ENCODE measurements around the gene AATK. TPM values are rescaled to one million over a fixed set of nuclear protein-coding genes. Genes with fewer than 3 reads are reported as not detected.

AATK gene
- total RNA-seq, 2 donors from 2014 or later: 3.3 to 4.3 TPM

GRCh38 chr17:81158688-81159590, 7.1 kb downstream of the AATK start:
- H3K36me3 ChIP-seq (ENCODE audit: control insufficient read depth, insufficient read depth, low read length): no peaks in the 10 kb centered on the region
- TF ChIP-seq, protein P1, sequence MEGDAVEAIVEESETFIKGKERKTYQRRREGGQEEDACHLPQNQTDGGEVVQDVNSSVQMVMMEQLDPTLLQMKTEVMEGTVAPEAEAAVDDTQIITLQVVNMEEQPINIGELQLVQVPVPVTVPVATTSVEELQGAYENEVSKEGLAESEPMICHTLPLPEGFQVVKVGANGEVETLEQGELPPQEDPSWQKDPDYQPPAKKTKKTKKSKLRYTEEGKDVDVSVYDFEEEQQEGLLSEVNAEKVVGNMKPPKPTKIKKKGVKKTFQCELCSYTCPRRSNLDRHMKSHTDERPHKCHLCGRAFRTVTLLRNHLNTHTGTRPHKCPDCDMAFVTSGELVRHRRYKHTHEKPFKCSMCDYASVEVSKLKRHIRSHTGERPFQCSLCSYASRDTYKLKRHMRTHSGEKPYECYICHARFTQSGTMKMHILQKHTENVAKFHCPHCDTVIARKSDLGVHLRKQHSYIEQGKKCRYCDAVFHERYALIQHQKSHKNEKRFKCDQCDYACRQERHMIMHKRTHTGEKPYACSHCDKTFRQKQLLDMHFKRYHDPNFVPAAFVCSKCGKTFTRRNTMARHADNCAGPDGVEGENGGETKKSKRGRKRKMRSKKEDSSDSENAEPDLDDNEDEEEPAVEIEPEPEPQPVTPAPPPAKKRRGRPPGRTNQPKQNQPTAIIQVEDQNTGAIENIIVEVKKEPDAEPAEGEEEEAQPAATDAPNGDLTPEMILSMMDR (conservative IDR thresholded peaks at IDR 0.05): no peak
- Mint-ChIP-seq H3K36me3 (ENCODE audit: low read depth) (no peaks in the 10 kb centered on the region), H3K27me3 (ENCODE audit: insufficient read depth) (no peaks in the 10 kb centered on the region), H3K27ac (no peak overlapping the region), H3K4me1 (no peaks in the 10 kb centered on the region), H3K4me3 (no peak overlapping the region), H3K9me3 (no peaks in the 10 kb centered on the region)
- H3K9me3 ChIP-seq (ENCODE audit: control insufficient read depth, low read length): no peaks in the 10 kb centered on the region
- H3K27ac ChIP-seq (ENCODE audit: low read depth, low read length): no peak overlapping the region
- H3K27me3 ChIP-seq (ENCODE audit: control insufficient read depth, insufficient read depth, low read length, poor library complexity, severe bottlenecking): no peaks in the 10 kb centered on the region
- no peaks in the 10 kb centered on the region for H3K4me1 ChIP-seq (ENCODE audit: control insufficient read depth, insufficient read depth, low read length)
- H3K4me3 ChIP-seq (ENCODE audit: low read length): no peak overlapping the region
- 91 to 93% methylated on average over 34 to 43 of the region's 43 CpGs for WGBS, 2 experiments (ENCODE audit: insufficient coverage in 1 of 2, insufficient read length in 1 of 2)
- no peak for DNase-seq
- H3K9ac ChIP-seq (ENCODE audit: extremely low read depth, low read length, poor library complexity, severe bottlenecking): no peak overlapping the region

DNA sequence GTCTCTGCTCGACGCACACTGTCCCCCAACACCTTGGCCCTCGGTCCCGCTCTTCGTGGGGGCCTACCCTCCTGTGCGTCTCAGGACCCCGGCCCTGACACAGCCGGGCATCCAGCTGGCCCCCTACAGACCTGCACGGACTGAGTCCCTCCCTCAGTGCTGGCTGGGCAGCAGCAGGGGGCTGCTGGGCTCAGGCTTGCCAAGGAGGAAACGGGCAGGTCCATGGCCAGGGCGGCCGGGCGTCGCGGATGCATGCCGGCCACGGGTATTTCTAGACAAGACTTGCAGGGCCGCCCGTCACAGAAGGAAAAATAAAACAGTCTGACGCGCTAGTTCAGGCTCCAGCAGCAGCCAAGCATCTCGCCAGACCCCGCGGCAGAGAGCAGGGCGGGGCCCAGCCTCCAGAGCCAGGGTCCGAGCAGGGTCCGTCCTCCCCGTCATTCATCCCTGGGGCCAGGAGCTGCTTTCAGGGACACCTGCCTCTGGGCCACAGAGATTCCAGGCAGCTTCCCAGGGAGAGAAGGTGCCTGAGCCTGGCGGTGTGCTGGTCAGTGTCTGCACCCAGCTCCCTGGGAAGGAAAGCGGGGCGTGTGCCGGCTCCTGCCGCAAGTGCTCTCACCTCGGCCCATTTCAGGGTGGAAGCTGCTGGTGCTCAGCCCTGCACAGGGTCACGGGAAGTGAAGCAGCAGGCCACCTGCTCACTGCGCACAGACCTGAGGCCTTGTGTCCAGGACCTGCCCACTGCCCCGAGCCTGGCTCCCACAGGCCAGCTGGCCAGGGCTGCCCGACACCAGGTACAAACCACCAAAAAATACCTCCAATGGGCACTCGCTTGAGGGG, 8.0 kb downstream of the AATK start:
- Histone ChIP-seq H3K27me3 (ENCODE audit: control insufficient read depth, insufficient read depth, low read length, poor library complexity, severe bottlenecking) (no peaks in the 10 kb centered on the region), H3K9ac (ENCODE audit: extremely low read depth, low read length, poor library complexity, severe bottlenecking) (no peak overlapping the region), H3K27ac (ENCODE audit: low read depth, low read length) (no peak overlapping the region), H3K4me1 (ENCODE audit: control insufficient read depth, insufficient read depth, low read length) (no peaks in the 10 kb centered on the region), H3K9me3 (ENCODE audit: control insufficient read depth, low read length) (no peaks in the 10 kb centered on the region), H3K36me3 (ENCODE audit: control insufficient read depth, insufficient read depth, low read length) (no peaks in the 10 kb centered on the region), H3K4me3 (ENCODE audit: low read length) (no peak overlapping the region)
- no peak for DNase-seq
- Mint-ChIP-seq H3K9me3 (no peaks in the 10 kb centered on the region), H3K4me1 (no peaks in the 10 kb centered on the region), H3K36me3 (ENCODE audit: low read depth) (no peaks in the 10 kb centered on the region), H3K4me3 (no peak overlapping the region), H3K27me3 (ENCODE audit: insufficient read depth) (no peaks in the 10 kb centered on the region), H3K27ac (no peak overlapping the region)
- 91% methylated on average over 24 to 39 of the region's 39 CpGs for WGBS, 2 experiments (ENCODE audit: insufficient coverage in 1 of 2, insufficient read length in 1 of 2)
- TF ChIP-seq, protein P1 (conservative IDR thresholded peaks at IDR 0.05): no peak

DNA sequence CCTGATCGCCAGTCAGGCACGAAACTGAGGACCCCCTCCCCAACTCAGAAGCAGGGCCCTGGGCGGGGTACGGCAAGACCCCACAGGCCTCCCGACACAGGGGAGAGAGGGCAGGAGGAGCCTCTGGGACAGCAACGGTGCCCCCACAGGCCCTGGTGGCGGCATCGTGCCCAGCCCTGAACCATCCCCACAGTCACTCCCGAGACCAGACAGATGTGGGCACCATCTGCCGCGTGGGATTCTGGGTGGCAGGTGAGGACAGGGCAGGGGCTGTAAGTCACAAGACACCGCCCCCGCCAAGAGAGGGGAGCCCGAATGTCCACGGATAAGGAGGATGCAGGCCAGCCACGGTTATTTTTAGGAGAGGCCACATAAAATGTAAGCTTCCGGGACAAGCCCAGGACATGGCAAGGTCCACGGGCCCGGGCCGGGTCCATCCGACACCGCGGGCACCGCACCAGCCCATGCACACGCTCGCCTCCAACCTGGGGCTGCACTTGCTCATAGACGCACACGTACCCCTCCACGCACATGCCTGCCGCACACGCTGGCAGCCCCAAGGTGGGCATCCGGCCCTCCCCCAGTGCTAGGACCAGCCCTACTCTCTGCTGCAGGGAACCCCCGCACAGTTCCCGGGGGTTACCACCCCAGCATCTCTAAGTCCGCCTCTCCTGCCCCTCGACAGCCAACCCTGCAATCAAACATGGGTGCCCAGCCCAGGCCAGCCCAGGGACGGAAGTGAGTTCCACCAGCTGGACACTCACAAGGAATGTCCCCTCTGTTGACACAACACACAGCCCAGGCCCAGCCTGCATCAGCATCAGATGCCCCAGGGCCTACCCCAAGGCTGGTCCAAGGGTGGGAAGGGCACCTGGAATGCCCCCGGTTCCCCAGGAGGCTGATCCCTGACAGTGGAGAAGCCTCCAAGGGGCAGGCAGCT, 8.9 kb downstream of the AATK start:
- Histone ChIP-seq H3K9ac (ENCODE audit: extremely low read depth, low read length, poor library complexity, severe bottlenecking) (no peak overlapping the region), H3K9me3 (ENCODE audit: control insufficient read depth, low read length) (no peaks in the 10 kb centered on the region), H3K27me3 (ENCODE audit: control insufficient read depth, insufficient read depth, low read length, poor library complexity, severe bottlenecking) (no peaks in the 10 kb centered on the region), H3K27ac (ENCODE audit: low read depth, low read length) (no peak overlapping the region), H3K4me3 (ENCODE audit: low read length) (no peak overlapping the region), H3K4me1 (ENCODE audit: control insufficient read depth, insufficient read depth, low read length) (no peaks in the 10 kb centered on the region), H3K36me3 (ENCODE audit: control insufficient read depth, insufficient read depth, low read length) (no peaks in the 10 kb centered on the region)
- H3K36me3 Mint-ChIP-seq (ENCODE audit: low read depth): no peaks in the 10 kb centered on the region
- TF ChIP-seq, protein P1 (conservative IDR thresholded peaks at IDR 0.05): no peak
- DNase-seq: no peak
- no peaks in the 10 kb centered on the region for H3K27me3 Mint-ChIP-seq (ENCODE audit: insufficient read depth)
- WGBS, 2 experiments (ENCODE audit: insufficient coverage in 1 of 2, insufficient read length in 1 of 2): 93 to 97% methylated on average over 22 to 38 of the region's 38 CpGs
- H3K27ac Mint-ChIP-seq: peak overlapping the region; percentile 48
- H3K4me3 Mint-ChIP-seq: no peak overlapping the region
- no peaks in the 10 kb centered on the region for H3K4me1 Mint-ChIP-seq
- H3K9me3 Mint-ChIP-seq: no peaks in the 10 kb centered on the region
